ENCODE measurements around the gene ARMC12. TPM values are rescaled to one million over a fixed set of nuclear protein-coding genes. Genes with fewer than 3 reads are reported as not detected.

The ARMC12 gene
- total RNA-seq, 1 experiment from 2014 or later = 2.3 TPM

DNA sequence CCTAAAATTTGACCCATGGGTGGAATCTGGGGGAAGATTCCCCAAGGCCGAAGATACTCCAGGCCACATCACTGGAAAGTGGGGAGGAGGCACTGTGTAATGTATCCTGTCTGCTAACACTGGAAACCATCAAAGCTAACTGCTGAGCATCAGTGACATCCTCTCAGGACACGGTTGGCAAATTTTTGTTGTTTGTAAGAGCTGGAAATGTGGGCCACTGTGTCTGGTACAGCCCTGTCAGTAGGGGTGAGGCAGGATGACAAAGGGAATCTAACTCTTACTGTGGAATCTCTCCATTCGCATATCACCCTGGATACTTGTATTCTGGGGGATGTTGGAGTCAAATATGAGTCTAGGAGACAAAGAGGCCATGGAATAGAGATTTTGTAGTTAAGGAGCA is 22.6 kb downstream of the ARMC12 start:
- intact Hi-C loops (cut with micrococcal nuclease) = loop anchor here (10.0 kb wide), 1 partner anchor 335 kb away; no protein-coding TSS in a partner anchor
- ChIA-PET POLR2A (no interaction called here), CTCF (interaction anchor here (0.6 to 1.2 kb wide), 4 partner anchors 10 to 238 kb away, joined by 3 to 4 read pairs (median 4); partner anchors contain the start of gene ARMC12)
- Mint-ChIP-seq H3K27ac (ENCODE audit: low read depth, unreplicated experiment) (no peak overlapping the region), H3K4me3 (ENCODE audit: unreplicated experiment) (no peak overlapping the region), H3K9me3 (ENCODE audit: unreplicated experiment) (no peaks in the 10 kb centered on the region), H3K36me3 (ENCODE audit: insufficient read depth, unreplicated experiment) (peaks cover 11% of the 10 kb centered on the region), H3K4me1 (ENCODE audit: insufficient read depth, unreplicated experiment) (no peaks in the 10 kb centered on the region), H3K27me3 (ENCODE audit: insufficient read depth, unreplicated experiment) (peaks cover 48% of the 10 kb centered on the region)
- DNase-seq (ENCODE audit: unreplicated experiment) = no peak
- no TSS peak for BruUV-seq (replicated peaks)
- TF ChIP-seq, protein P1, sequence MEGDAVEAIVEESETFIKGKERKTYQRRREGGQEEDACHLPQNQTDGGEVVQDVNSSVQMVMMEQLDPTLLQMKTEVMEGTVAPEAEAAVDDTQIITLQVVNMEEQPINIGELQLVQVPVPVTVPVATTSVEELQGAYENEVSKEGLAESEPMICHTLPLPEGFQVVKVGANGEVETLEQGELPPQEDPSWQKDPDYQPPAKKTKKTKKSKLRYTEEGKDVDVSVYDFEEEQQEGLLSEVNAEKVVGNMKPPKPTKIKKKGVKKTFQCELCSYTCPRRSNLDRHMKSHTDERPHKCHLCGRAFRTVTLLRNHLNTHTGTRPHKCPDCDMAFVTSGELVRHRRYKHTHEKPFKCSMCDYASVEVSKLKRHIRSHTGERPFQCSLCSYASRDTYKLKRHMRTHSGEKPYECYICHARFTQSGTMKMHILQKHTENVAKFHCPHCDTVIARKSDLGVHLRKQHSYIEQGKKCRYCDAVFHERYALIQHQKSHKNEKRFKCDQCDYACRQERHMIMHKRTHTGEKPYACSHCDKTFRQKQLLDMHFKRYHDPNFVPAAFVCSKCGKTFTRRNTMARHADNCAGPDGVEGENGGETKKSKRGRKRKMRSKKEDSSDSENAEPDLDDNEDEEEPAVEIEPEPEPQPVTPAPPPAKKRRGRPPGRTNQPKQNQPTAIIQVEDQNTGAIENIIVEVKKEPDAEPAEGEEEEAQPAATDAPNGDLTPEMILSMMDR (IDR thresholded peaks at IDR 0.05; ENCODE audit: unreplicated experiment) = no peak

DNA sequence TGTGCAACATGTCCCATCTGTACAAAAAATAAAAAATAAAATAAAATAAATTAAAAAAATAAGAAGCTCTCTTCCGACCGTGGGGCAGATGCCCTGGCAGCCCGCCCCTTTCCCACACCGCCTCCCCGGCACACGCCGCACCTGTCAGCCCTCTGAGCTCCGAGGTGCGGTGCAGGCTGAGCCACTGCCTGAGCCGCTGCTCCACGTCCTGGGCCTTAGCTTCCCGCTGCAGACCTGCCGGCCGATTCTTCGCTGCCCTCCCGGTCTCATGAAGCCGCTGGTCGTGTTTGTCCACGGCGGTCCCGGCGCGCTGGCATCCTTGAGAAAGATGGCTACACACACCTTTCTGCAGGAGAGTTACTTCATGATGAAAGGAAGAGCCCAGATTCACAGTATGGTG is 28.9 kb downstream of the ARMC12 start:
- H3K27me3 Mint-ChIP-seq (ENCODE audit: insufficient read depth, unreplicated experiment) = peaks cover 58% of the 10 kb centered on the region
- intact Hi-C loops (cut with micrococcal nuclease) = no loop called here
- H3K27ac Mint-ChIP-seq (ENCODE audit: low read depth, unreplicated experiment) = no peak overlapping the region
- TF ChIP-seq, protein P1 (IDR thresholded peaks at IDR 0.05; ENCODE audit: unreplicated experiment) = no peak
- no peaks in the 10 kb centered on the region for H3K9me3 Mint-ChIP-seq (ENCODE audit: unreplicated experiment)
- BruUV-seq (replicated peaks) = no TSS peak
- no peak overlapping the region for H3K4me3 Mint-ChIP-seq (ENCODE audit: unreplicated experiment)
- ChIA-PET CTCF (no interaction called here), POLR2A (no interaction called here)
- H3K4me1 Mint-ChIP-seq (ENCODE audit: insufficient read depth, unreplicated experiment) = no peaks in the 10 kb centered on the region
- DNase-seq (ENCODE audit: unreplicated experiment) = no peak
- H3K36me3 Mint-ChIP-seq (ENCODE audit: insufficient read depth, unreplicated experiment) = peaks cover 5% of the 10 kb centered on the region

GRCh38 chr6:35769211-35769610 is 32.4 kb downstream of the ARMC12 start:
- TF ChIP-seq, protein P1 (IDR thresholded peaks at IDR 0.05; ENCODE audit: unreplicated experiment) = no peak
- intact Hi-C loops (cut with micrococcal nuclease) = no loop called here
- no peaks in the 10 kb centered on the region for H3K36me3 Mint-ChIP-seq (ENCODE audit: insufficient read depth, unreplicated experiment)
- BruUV-seq (replicated peaks) = no TSS peak
- DNase-seq (ENCODE audit: unreplicated experiment) = no peak
- H3K4me1 Mint-ChIP-seq (ENCODE audit: insufficient read depth, unreplicated experiment) = no peaks in the 10 kb centered on the region
- H3K27me3 Mint-ChIP-seq (ENCODE audit: insufficient read depth, unreplicated experiment) = peaks cover 23% of the 10 kb centered on the region
- H3K27ac Mint-ChIP-seq (ENCODE audit: low read depth, unreplicated experiment) = no peak overlapping the region
- CTCF ChIA-PET = interaction anchor here (0.7 to 1.1 kb wide), 2 partner anchors 9 to 10 kb away, joined by 3 read pairs; no protein-coding TSS in a partner anchor
- POLR2A ChIA-PET = interaction anchor here (0.6 to 0.8 kb wide), 2 partner anchors 13 to 199 kb away, joined by 3 read pairs; no protein-coding TSS in a partner anchor
- H3K9me3 Mint-ChIP-seq (ENCODE audit: unreplicated experiment) = no peaks in the 10 kb centered on the region
- no peak overlapping the region for H3K4me3 Mint-ChIP-seq (ENCODE audit: unreplicated experiment)

DNA sequence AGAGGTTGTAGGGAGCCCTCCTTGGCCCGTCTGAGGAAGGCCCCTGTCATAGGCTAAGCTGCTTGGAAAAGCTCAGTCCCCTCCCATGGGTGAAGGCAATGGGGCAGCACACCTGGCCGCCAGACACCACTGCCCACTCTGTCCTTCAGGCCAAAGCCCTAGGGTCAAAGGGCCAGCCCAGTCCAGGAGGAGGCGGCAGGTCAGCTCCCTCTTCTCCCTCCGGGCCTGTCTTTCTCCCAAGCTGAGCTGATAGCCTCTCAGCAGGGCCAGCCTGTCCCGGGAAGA is 34.5 kb downstream of the ARMC12 start:
- Mint-ChIP-seq H3K4me3 (ENCODE audit: unreplicated experiment) (no peak overlapping the region), H3K9me3 (ENCODE audit: unreplicated experiment) (no peaks in the 10 kb centered on the region), H3K36me3 (ENCODE audit: insufficient read depth, unreplicated experiment) (no peaks in the 10 kb centered on the region), H3K27me3 (ENCODE audit: insufficient read depth, unreplicated experiment) (peaks cover 8% of the 10 kb centered on the region), H3K27ac (ENCODE audit: low read depth, unreplicated experiment) (no peak overlapping the region), H3K4me1 (ENCODE audit: insufficient read depth, unreplicated experiment) (no peaks in the 10 kb centered on the region)
- BruUV-seq (replicated peaks) = no TSS peak
- ChIA-PET CTCF (interaction anchor here (1.7 kb wide), 1 partner anchor 34 kb away, joined by 4 read pairs; no protein-coding TSS in a partner anchor), POLR2A (interaction anchor here (0.6 kb wide), 1 partner anchor 180 kb away, joined by 3 read pairs; no protein-coding TSS in a partner anchor)
- intact Hi-C loops (cut with micrococcal nuclease) = no loop called here
- TF ChIP-seq, protein P1 (IDR thresholded peaks at IDR 0.05; ENCODE audit: unreplicated experiment) = no peak
- no peak for DNase-seq (ENCODE audit: unreplicated experiment)

Measured in MCF 10A (cell line).